HCT116 (cell line): ENCODE results near the gene HEBP1. TPM values are rescaled to one million over a fixed set of nuclear protein-coding genes. Genes with fewer than 3 reads are reported as not detected.
A peak's percentile ranks its signal among the peaks of the same experiment; 100 is the strongest.

Experiments
- ATAC-seq: fragments of 200-7000 bp; cut with Tn5 transposase; 2 replicates; pipeline ENCODE4 v1.9.1; 2020; ENCODE audit warnings: mild to moderate bottlenecking, moderate library complexity
- BruUV-seq: library from RNA; stranded (reverse); fragments of 400-500 nt; replicated peaks from 2 replicates; lab custom pipeline; 2021; lab: Mats Ljungman, UMichigan
- CTCF ChIA-PET: fragments of 300-600 bp; sonication (Branson Sonifier 250); formaldehyde crosslinking; loops from one replicate; lab custom pipeline; 2021; ENCODE audit warnings: antibody characterized with exemption; lab: Charles Lee
- POLR2A ChIA-PET: fragments of 300-600, 350-600 bp; sonication (Branson Sonifier 250); formaldehyde crosslinking; loops from one replicate; lab custom pipeline; 2021; ENCODE audit warnings: antibody characterized with exemption; lab: Charles Lee
- RAD21 ChIA-PET, 2 experiments: fragments of 300-600 bp; sonication (Branson Sonifier 250); formaldehyde crosslinking; loops; one replicate each; lab custom pipeline; 2023; ENCODE audit warnings: low total read pairs in 2 of 2; ENCODE audit not compliant: uncharacterized antibody in 2 of 2, unreplicated experiment in 2 of 2, low non-redundant PET in 1 of 2; lab: Charles Lee
- DNase-seq: peaks from one replicate; pipeline ENCODE4 v3.0.0-alpha.2; 2010; ENCODE audit warnings: low read depth, low spot score
- H2AFZ ChIP-seq: fragments of 200-600 bp; shearing (Covaris generic), sonication (generic); 2 replicates; pipeline ENCODE4 v1.6.1; 2017; ENCODE audit warnings: low read depth, mixed run types, mixed read lengths, antibody characterized with exemption, low read length; ENCODE audit not compliant: poor library complexity, severe bottlenecking
- H3K27ac ChIP-seq: 2 replicates; pipeline ENCODE4 v1.5.1; 2012; ENCODE audit warnings: low read depth, low read length
- H3K27me3 ChIP-seq: fragments of 200-600 bp; sonication (generic); 2 replicates; pipeline ENCODE4 v1.6.1; 2016; ENCODE audit warnings: mixed run types, low read length, mixed read lengths; ENCODE audit not compliant: insufficient read depth
- H3K36me3 ChIP-seq, 2 experiments: fragments of 200-500 bp in 1 of 2; fragments of 200-600 bp in 1 of 2; sonication (Bioruptor generic) in 1 of 2; sonication (generic) in 1 of 2; 2 replicates each; pipeline versions ENCODE4 v1.5.1 to v1.6.1; 2014 to 2016; ENCODE audit warnings: low read length in 2 of 2, inconsistent platforms in 1 of 2, mixed read lengths in 1 of 2, mixed run types in 1 of 2; ENCODE audit not compliant: insufficient read depth in 2 of 2, control insufficient read depth in 1 of 2
- H3K4me1 ChIP-seq, 2 experiments: fragments of 200-600 bp in 1 of 2; sonication (generic) in 1 of 2; 2 replicates each; pipeline versions ENCODE4 v1.5.1 to v1.6.1; 2012 to 2017; ENCODE audit warnings: low read length in 2 of 2, inconsistent platforms in 1 of 2, mild to moderate bottlenecking in 1 of 2, mixed read lengths in 1 of 2, mixed run types in 1 of 2, moderate library complexity in 1 of 2; ENCODE audit not compliant: insufficient read depth in 2 of 2, control insufficient read depth in 1 of 2
- H3K4me2 ChIP-seq: fragments of 200-600 bp; sonication (generic); 2 replicates; pipeline ENCODE4 v1.6.1; 2017; ENCODE audit warnings: mixed run types, low read length, mixed read lengths
- H3K4me3 ChIP-seq, 2 experiments: fragments of 200-600 bp in 1 of 2; sonication (generic) in 1 of 2; replicated peaks in 1 of 2; 2 replicates each; pipeline ENCODE4 v1.5.1; 2011 to 2016; ENCODE audit warnings: low read length in 2 of 2, control low read depth in 1 of 2, low read depth in 1 of 2, mild to moderate bottlenecking in 1 of 2, mixed read lengths in 1 of 2, mixed run types in 1 of 2
- H3K79me2 ChIP-seq: fragments of 200-600 bp; sonication (generic); 2 replicates; pipeline ENCODE4 v1.6.1; 2017; ENCODE audit warnings: mild to moderate bottlenecking, mixed run types, low read length, moderate library complexity, mixed read lengths; ENCODE audit not compliant: insufficient read depth
- H3K9ac ChIP-seq: fragments of 200-600 bp; sonication (generic); 2 replicates; pipeline ENCODE4 v1.6.1; 2016; ENCODE audit warnings: low read length, mixed read lengths
- H3K9me2 ChIP-seq: fragments of 200-600 bp; sonication (generic), shearing (Covaris generic); 2 replicates; pipeline ENCODE4 v1.6.1; 2017; ENCODE audit warnings: mixed run types, mild to moderate bottlenecking, moderate library complexity; ENCODE audit not compliant: insufficient read depth
- H3K9me3 ChIP-seq, 2 experiments: fragments of 200-500 bp in 1 of 2; fragments of 200-600 bp in 1 of 2; sonication (Bioruptor generic) in 1 of 2; sonication (generic) in 1 of 2; 2 replicates each; pipeline ENCODE4 v1.6.1; 2014 to 2017; ENCODE audit warnings: low read length in 2 of 2, mixed read lengths in 2 of 2, inconsistent platforms in 1 of 2, low read depth in 1 of 2, mild to moderate bottlenecking in 1 of 2, mixed run types in 1 of 2, moderate library complexity in 1 of 2; ENCODE audit not compliant: control insufficient read depth in 1 of 2, insufficient read depth in 1 of 2
- H4K20me1 ChIP-seq: fragments of 200-600 bp; sonication (generic), shearing (Covaris generic); 2 replicates; pipeline ENCODE4 v1.6.1; 2017; ENCODE audit warnings: mixed run types, mild to moderate bottlenecking, moderate library complexity; ENCODE audit not compliant: insufficient read depth
- CBX3 ChIP-seq: IDR thresholded peaks from 2 replicates; pipeline ENCODE4 v1.6.1; 2012; ENCODE audit warnings: low read depth
- EGR1 ChIP-seq: IDR thresholded peaks from 2 replicates; pipeline ENCODE4 v1.6.1; 2012; ENCODE audit warnings: low read depth
- EZH2 ChIP-seq: fragments of 200-600 bp; sonication (generic); IDR thresholded peaks from 2 replicates; pipeline ENCODE4 v1.6.1; 2017; ENCODE audit warnings: antibody characterized with exemption, mixed run types
- FOSL1 ChIP-seq: IDR thresholded peaks from 2 replicates; pipeline ENCODE4 v1.6.1; 2012; ENCODE audit warnings: low read depth
- POLR2A ChIP-seq: IDR thresholded peaks from 2 replicates; pipeline ENCODE4 v1.7.0; 2011; ENCODE audit warnings: borderline replicate concordance; ENCODE audit not compliant: insufficient read depth, insufficient read length; ENCODE audit errors: extremely low read depth
- RAD21 ChIP-seq: IDR thresholded peaks from 2 replicates; pipeline ENCODE4 v1.6.1; 2012; ENCODE audit warnings: low read depth, mild to moderate bottlenecking
- SP1 ChIP-seq: IDR thresholded peaks from 2 replicates; pipeline ENCODE4 v1.6.1; 2012; ENCODE audit warnings: low read depth
- TCF7L2 ChIP-seq: IDR thresholded peaks from 2 replicates; pipeline ENCODE4 v1.7.0; 2011; ENCODE audit warnings: borderline replicate concordance, inconsistent platforms; ENCODE audit not compliant: insufficient read depth, insufficient read length; ENCODE audit errors: extremely low read depth
- ZBTB33 ChIP-seq: IDR thresholded peaks from 2 replicates; pipeline ENCODE4 v1.6.1; 2011; ENCODE audit warnings: mild to moderate bottlenecking, low read length, moderate library complexity; ENCODE audit not compliant: insufficient replicate concordance; ENCODE audit errors: extremely low read depth
- ZNF274 ChIP-seq: fragments of 200-500 bp; sonication (Bioruptor generic); IDR thresholded peaks from 2 replicates; pipeline ENCODE4 v1.6.1; 2014; ENCODE audit warnings: mild to moderate bottlenecking, low read depth, low read length, inconsistent platforms
- intact Hi-C: fragments of 100-400 bp; cut with micrococcal nuclease; formaldehyde crosslinking; loops from 2 replicates; pipeline ENCODE4 v1.10.0; 2022
- total RNA-seq: library from RNA; stranded (reverse); gene quantifications from one replicate; pipeline ENCODE4 v1.2.1, GENCODE V29; 2021; ENCODE audit not compliant: unreplicated experiment

Gene HEBP1
- total RNA-seq, 1 experiment from 2014 or later, result 41.0 TPM

DNA sequence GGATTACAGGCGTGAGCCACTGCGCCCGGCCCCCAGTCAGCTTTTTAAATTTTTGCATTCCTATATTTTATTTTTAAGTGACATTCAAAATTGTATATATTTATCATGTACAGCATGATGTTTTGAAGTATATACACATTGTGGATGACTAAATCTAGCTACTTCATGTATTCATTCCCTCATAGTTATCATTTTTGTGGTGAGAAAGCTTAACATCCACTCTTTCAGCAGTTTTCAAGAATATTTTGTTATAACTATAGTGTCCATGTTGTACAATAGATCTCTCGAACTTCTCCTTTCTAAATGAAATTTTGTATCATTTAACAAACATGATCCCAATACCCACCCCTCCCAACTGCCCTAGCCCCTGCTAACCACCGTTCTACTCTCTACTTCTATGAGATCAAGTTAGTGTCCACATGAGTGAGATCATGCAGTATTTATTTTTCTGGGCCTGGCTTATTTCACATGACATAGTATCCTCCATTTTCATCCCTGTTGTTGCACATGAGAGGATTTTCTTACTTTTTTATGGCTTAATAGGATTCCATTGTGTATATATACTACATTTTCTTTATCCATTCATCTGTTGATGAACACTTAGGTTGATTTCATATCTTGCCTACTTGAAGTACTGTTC lies 8.8 kb upstream of the HEBP1 start:
- ATAC-seq, result no peak

GRCh38 chr12:13007496-13008233 lies 7.6 kb upstream of the HEBP1 start:
- H3K4me3 ChIP-seq, result no peak overlapping the region
- H2AFZ ChIP-seq, result no peak overlapping the region
- intact Hi-C loops, result no loop called here
- no peaks in the 10 kb centered on the region for H3K79me2 ChIP-seq
- H3K9ac ChIP-seq, result no peak overlapping the region
- no peaks in the 10 kb centered on the region for H3K9me3 ChIP-seq
- CTCF ChIA-PET, result no interaction called here
- H4K20me1 ChIP-seq, result no peaks in the 10 kb centered on the region
- 0 out of 4 replicates have a peak, but pooled peaks cover 0 to 1% of the 10 kb centered on the region in 2 experiments for H3K36me3 ChIP-seq
- H3K9me2 ChIP-seq, result no peaks in the 10 kb centered on the region
- DNase-seq (no peak), ATAC-seq (no peak)
- H3K27me3 ChIP-seq, result no peaks in the 10 kb centered on the region
- H3K4me2 ChIP-seq, result peak overlapping the region; percentile 38; the same call in 1 of the 2 replicates
- peaks cover 14 to 16% of the 10 kb centered on the region in 2 experiments for H3K4me1 ChIP-seq
- POLR2A ChIA-PET, result interaction anchor here (0.7 kb wide), 1 partner anchor 214 kb away, joined by 5 read pairs; no protein-coding TSS in a partner anchor
- BruUV-seq, result no TSS peak
- RAD21 ChIA-PET, result no interaction called here
- no peak overlapping the region for H3K27ac ChIP-seq
- TF ChIP-seq ZBTB33 (no peak), TCF7L2 (no peak)

More for the DNA sequence above, 8.8 kb upstream of the HEBP1 start:
- DNase-seq, result no peak
- no peak overlapping the region for H3K27ac ChIP-seq
- no peaks in the 10 kb centered on the region for H3K79me2 ChIP-seq
- no peak overlapping the region for H3K9ac ChIP-seq
- TF ChIP-seq EGR1 (no peak), CBX3 (no peak), POLR2A (no peak), EZH2 (no peak), ZNF274 (no peak), FOSL1 (no peak), RAD21 (no peak), SP1 (no peak)
- TF ChIP-seq, all 23 proteins: peak for 0
- ChIA-PET RAD21 (no interaction called here), POLR2A (no interaction called here), CTCF (no interaction called here)
- Histone ChIP-seq H3K4me1 (peaks cover 14 to 16% of the 10 kb centered on the region in 2 experiments), H3K9me3 (no peaks in the 10 kb centered on the region), H3K9me2 (no peaks in the 10 kb centered on the region), H4K20me1 (no peaks in the 10 kb centered on the region), H2AFZ (no peak overlapping the region), H3K27me3 (no peaks in the 10 kb centered on the region), H3K36me3 (no peaks in the 10 kb centered on the region), H3K4me3 (no peak overlapping the region), H3K4me2 (no peak overlapping the region)
- intact Hi-C loops, result no loop called here
- BruUV-seq, result no TSS peak
